Measurements from ENCODE around the gene DNM3. TPM values are rescaled to one million over a fixed set of nuclear protein-coding genes. Genes with fewer than 3 reads are reported as not detected.

DNM3 gene
- total RNA-seq, 1 experiment from 2014 or later = 2.7 TPM

DNA sequence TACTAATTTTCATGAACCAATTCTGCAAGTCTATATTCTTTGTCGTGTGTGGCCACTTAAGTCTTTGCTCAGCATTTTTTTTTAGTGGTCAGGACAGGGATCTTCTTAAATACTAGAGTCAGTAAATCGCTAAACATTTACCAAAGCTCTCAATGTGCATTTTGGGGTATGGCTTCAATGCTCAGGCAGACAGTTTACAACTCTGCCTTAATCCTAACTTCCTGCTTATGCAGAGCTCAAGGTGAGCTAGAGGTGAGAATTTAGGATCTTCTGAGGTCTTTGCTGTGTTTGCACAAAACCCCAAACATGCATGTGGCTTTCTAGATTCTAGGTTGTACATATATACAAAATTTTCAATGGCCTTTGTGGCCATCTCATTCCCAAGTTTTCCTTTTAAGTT, 153.0 kb downstream of the DNM3 start:
- Histone ChIP-seq H3K18ac (ENCODE audit: insufficient read length, low read depth, low read length) (no peak overlapping the region), H4K5ac (ENCODE audit: insufficient read length, low read depth, low read length) (no peak overlapping the region), H3K23me2 (ENCODE audit: insufficient read length, low read depth, low read length, poor library complexity, severe bottlenecking) (no peaks in the 10 kb centered on the region), H2BK20ac (ENCODE audit: low read depth, low read length, poor library complexity, severe bottlenecking) (no peak overlapping the region), H4K91ac (ENCODE audit: insufficient read length, low read depth, low read length) (no peak overlapping the region), H3K27ac (ENCODE audit: insufficient read length, low read depth, low read length) (no peak overlapping the region), H3K79me1 (ENCODE audit: insufficient read depth, low read depth, low read length, poor library complexity, severe bottlenecking) (no peaks in the 10 kb centered on the region), H2BK120ac (ENCODE audit: low read depth, low read length, poor library complexity, severe bottlenecking) (no peak overlapping the region), H3K4me2 (ENCODE audit: insufficient read depth, insufficient read length, low read length) (no peak overlapping the region), H2BK12ac (ENCODE audit: insufficient read length, low read depth, low read length) (no peak overlapping the region), H3K79me2 (ENCODE audit: insufficient read depth, low read length) (no peaks in the 10 kb centered on the region), H3K23ac (ENCODE audit: insufficient read length, low read depth, low read length) (no peak overlapping the region), H2AFZ (ENCODE audit: low read length) (no peak overlapping the region), H4K8ac (replicated peaks; ENCODE audit: insufficient read length, low read depth, low read length) (no peak overlapping the region), H3K4ac (ENCODE audit: low read depth, low read length) (no peak overlapping the region), H3K27me3 (ENCODE audit: insufficient read depth, low read length) (no peaks in the 10 kb centered on the region), H3K4me1 (ENCODE audit: insufficient read depth, low read length) (no peaks in the 10 kb centered on the region), H3K9me3 (ENCODE audit: control insufficient read depth, low read depth, low read length) (no peaks in the 10 kb centered on the region), H3T11ph (ENCODE audit: low read length) (no peak overlapping the region), H3K9ac (ENCODE audit: extremely low read depth, insufficient read length, low read length) (no peak overlapping the region), H3K56ac (ENCODE audit: insufficient read length, low read depth, low read length) (no peak overlapping the region), H2BK15ac (ENCODE audit: low read depth, low read length) (no peak overlapping the region), H3K14ac (ENCODE audit: insufficient read depth, low read length) (no peak overlapping the region), H2AK5ac (ENCODE audit: insufficient read length, low read length) (no peak overlapping the region), H2BK5ac (ENCODE audit: insufficient read length, low read length) (no peak overlapping the region), H4K20me1 (ENCODE audit: control insufficient read depth, insufficient read depth, insufficient read length) (no peaks in the 10 kb centered on the region)
- no peaks in the 10 kb centered on the region for H3K9me3 Mint-ChIP-seq
- TF ChIP-seq, protein P1, sequence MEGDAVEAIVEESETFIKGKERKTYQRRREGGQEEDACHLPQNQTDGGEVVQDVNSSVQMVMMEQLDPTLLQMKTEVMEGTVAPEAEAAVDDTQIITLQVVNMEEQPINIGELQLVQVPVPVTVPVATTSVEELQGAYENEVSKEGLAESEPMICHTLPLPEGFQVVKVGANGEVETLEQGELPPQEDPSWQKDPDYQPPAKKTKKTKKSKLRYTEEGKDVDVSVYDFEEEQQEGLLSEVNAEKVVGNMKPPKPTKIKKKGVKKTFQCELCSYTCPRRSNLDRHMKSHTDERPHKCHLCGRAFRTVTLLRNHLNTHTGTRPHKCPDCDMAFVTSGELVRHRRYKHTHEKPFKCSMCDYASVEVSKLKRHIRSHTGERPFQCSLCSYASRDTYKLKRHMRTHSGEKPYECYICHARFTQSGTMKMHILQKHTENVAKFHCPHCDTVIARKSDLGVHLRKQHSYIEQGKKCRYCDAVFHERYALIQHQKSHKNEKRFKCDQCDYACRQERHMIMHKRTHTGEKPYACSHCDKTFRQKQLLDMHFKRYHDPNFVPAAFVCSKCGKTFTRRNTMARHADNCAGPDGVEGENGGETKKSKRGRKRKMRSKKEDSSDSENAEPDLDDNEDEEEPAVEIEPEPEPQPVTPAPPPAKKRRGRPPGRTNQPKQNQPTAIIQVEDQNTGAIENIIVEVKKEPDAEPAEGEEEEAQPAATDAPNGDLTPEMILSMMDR (conservative IDR thresholded peaks at IDR 0.05) = no peak
- H3K36me3 Mint-ChIP-seq (ENCODE audit: insufficient read depth in 1 of 3, low read depth in 3 of 3) = no peaks in the 10 kb centered on the region
- H3K27me3 Mint-ChIP-seq (ENCODE audit: low read depth) = no peaks in the 10 kb centered on the region
- peak overlapping the region in 2 of 3 experiments; percentile 24 to 27; a peak in 2 of 7 replicates for H3K27ac Mint-ChIP-seq
- peaks cover 3 to 12% of the 10 kb centered on the region in 2 experiments; a peak in 3 of 4 replicates for H3K4me1 Mint-ChIP-seq
- H3K4me3 Mint-ChIP-seq = no peak overlapping the region
- DNase-seq = no peak
- no CpG with 5 or more reads among the region's 2 CpGs for WGBS (ENCODE audit: extremely low coverage, insufficient read length, low lambda C conversion rate)
